ENCODE measurements around the gene ATG9A. TPM values are rescaled to one million over a fixed set of nuclear protein-coding genes. Genes with fewer than 3 reads are reported as not detected.

ATG9A gene
- total and polyA plus RNA-seq, 11 donors: 28.3 to 147 (median 83.5) TPM

DNA sequence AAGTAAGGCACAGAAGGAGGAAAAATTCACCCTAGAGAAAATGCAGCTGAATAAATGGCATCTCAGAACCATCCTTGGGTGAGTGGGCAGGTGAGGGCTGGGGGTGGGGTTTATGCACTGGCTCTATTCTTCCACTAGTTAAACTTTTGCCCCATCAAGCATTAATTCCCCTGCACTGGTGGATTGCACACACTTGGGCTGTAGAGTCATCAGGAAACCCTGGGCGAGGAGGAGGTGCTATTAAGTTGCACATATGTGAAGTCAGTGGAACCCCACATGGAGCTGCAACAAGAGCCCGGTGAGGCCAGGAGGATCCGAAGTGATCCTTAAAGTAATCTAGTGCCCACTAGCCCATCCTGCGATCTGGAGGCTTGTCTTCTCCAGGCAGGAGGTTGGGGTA is 42.9 kb upstream of the ATG9A start:
- Histone ChIP-seq H3K4me1 (peaks cover 0 to 21% (median 9%) of the 10 kb centered on the region in 12 donors), H3K27ac (no peak overlapping the region), H3K9me3 (no peaks in the 10 kb centered on the region), H3K4me3 (no peak overlapping the region), H3K36me3 (no peaks in the 10 kb centered on the region), H3K27me3 (no peaks in the 10 kb centered on the region)
- no peak for TF ChIP-seq POLR2A (IDR thresholded peaks at IDR 0.05)
- TF ChIP-seq, protein P1, sequence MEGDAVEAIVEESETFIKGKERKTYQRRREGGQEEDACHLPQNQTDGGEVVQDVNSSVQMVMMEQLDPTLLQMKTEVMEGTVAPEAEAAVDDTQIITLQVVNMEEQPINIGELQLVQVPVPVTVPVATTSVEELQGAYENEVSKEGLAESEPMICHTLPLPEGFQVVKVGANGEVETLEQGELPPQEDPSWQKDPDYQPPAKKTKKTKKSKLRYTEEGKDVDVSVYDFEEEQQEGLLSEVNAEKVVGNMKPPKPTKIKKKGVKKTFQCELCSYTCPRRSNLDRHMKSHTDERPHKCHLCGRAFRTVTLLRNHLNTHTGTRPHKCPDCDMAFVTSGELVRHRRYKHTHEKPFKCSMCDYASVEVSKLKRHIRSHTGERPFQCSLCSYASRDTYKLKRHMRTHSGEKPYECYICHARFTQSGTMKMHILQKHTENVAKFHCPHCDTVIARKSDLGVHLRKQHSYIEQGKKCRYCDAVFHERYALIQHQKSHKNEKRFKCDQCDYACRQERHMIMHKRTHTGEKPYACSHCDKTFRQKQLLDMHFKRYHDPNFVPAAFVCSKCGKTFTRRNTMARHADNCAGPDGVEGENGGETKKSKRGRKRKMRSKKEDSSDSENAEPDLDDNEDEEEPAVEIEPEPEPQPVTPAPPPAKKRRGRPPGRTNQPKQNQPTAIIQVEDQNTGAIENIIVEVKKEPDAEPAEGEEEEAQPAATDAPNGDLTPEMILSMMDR (IDR thresholded peaks at IDR 0.05): no peak
- ATAC-seq (no peak), DNase-seq (peak in 1 of 5 donors; percentile 3)
- WGBS, 4 donors: 82 to 90% (median 86%) methylated on average over 4 of the region's 4 CpGs
- intact Hi-C loops (cut with DNase I): no loop called here

DNA sequence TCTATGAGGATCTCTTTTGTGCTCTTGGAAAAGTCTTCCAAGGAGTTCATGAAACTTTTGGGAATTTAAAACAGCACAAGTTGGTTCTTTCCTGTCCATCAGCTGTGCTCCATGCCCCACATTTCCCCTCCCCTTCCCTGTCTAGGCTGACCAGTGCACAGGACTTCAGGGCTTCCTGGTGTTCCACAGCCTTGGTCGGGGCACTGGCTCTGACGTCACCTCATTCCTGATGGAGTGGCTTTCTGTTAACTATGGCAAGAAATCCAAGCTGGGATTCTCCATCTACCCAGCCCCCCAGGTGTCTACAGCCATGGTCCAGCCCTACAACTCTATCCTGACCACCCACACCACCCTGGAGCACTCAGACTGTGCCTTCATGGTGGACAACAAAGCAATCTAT is 41.6 kb upstream of the ATG9A start:
- Histone ChIP-seq H3K9me3 (no peaks in the 10 kb centered on the region), H3K27ac (no peak overlapping the region), H3K27me3 (no peaks in the 10 kb centered on the region), H3K4me3 (no peak overlapping the region), H3K36me3 (no peaks in the 10 kb centered on the region), H3K4me1 (peaks cover 0 to 21% (median 9%) of the 10 kb centered on the region in 12 donors)
- intact Hi-C loops (cut with DNase I): no loop called here
- WGBS, 4 donors: 70 to 77% (median 72%) methylated on average over 2 of the region's 2 CpGs
- no peak for ATAC-seq
- TF ChIP-seq, protein P1 (IDR thresholded peaks at IDR 0.05): no peak
- TF ChIP-seq POLR2A (IDR thresholded peaks at IDR 0.05): no peak
- peak in 1 of 5 donors; percentile 5 for DNase-seq

DNA sequence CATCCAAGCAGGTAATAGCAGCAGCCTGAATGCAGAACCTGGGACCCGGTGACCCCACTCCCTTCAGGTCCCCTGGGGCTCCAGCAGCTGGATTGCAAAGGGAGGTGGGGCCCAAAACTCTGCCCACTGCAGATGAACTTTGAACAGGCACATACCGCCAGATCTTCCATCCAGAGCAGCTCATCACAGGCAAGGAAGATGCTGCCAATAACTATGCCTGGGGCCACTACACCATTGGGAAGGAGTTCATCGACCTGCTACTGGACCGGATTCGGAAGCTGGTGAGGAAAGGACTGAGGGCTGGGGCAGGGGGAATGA is 40.6 kb upstream of the ATG9A start:
- DNase-seq: peak in 1 of 5 donors; percentile 4
- Histone ChIP-seq H3K36me3 (no peaks in the 10 kb centered on the region), H3K9me3 (no peaks in the 10 kb centered on the region), H3K27ac (peak overlapping the region in 1 of 12 donors; percentile 14), H3K4me1 (peaks cover 0 to 21% (median 9%) of the 10 kb centered on the region in 12 donors), H3K27me3 (no peaks in the 10 kb centered on the region), H3K4me3 (no peak overlapping the region)
- no peak for TF ChIP-seq POLR2A (IDR thresholded peaks at IDR 0.05)
- TF ChIP-seq, protein P1 (IDR thresholded peaks at IDR 0.05): no peak
- ATAC-seq: no peak
- intact Hi-C loops (cut with DNase I): no loop called here
- 72 to 94% (median 91%) methylated on average over 5 of the region's 5 CpGs for WGBS, 4 donors

DNA sequence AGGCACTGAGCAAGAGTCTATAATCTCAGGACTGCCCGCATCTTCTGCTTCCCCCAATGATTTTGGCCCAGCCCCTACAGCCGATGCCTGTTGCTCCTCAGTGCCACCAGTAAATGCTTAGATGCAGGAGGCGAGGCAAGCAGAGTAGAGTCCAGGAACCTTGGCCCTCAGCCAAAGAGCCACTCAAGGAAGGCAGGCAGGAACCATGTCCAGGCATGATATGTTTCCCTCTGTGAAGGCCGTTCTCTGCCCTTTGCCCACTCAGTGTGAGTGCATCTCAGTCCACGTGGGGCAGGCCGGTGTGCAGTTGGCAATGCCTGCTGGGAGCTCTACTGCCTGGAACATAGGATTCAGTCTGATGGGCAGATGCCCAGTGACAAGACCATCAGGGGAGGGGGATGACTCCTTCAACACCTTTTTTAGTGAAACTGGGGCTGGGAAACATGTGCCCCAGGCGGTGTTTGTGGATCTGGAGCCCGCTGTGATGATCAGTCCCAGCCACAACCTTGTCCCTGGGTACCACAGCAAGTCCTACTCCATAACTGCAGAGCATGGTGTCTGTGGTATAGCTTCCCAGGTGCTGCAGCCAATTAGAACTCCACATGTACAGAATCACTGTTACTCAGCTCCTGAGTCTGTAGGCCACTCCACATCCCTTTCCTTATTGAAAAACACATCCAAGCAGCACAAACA is 40.1 kb upstream of the ATG9A start:
- Histone ChIP-seq H3K9me3 (no peaks in the 10 kb centered on the region), H3K36me3 (no peaks in the 10 kb centered on the region), H3K27ac (peak overlapping the region in 4 of 12 donors; percentile 8 to 47 (median 26)), H3K4me1 (peaks cover 0 to 21% (median 7%) of the 10 kb centered on the region in 12 donors), H3K27me3 (no peaks in the 10 kb centered on the region), H3K4me3 (no peak overlapping the region)
- peak in 3 of 5 donors; percentile 55 to 69 (median 56) for DNase-seq
- intact Hi-C loops (cut with DNase I): no loop called here
- TF ChIP-seq, protein P1 (IDR thresholded peaks at IDR 0.05): no peak
- no peak for TF ChIP-seq POLR2A (IDR thresholded peaks at IDR 0.05)
- ATAC-seq: peak in 3 of 4 donors; percentile 44 to 72 (median 70)
- 44 to 61% (median 48%) methylated on average over 6 to 8 of the region's 8 CpGs for WGBS, 4 donors
